Limb (tissue), 2 donors: ENCODE data around the gene ZSWIM7.

ENCODE experiments used
- DNase-seq, 2 donors: peaks; one replicate each; pipeline ENCODE4 v3.0.0-alpha.2; 2016; ENCODE audit errors: extremely low spot score in 2 of 2

ZSWIM7 gene

GRCh38 chr17:15931394-15931793, 68.1 kb downstream of the ZSWIM7 start:
- no peak for DNase-seq

DNA sequence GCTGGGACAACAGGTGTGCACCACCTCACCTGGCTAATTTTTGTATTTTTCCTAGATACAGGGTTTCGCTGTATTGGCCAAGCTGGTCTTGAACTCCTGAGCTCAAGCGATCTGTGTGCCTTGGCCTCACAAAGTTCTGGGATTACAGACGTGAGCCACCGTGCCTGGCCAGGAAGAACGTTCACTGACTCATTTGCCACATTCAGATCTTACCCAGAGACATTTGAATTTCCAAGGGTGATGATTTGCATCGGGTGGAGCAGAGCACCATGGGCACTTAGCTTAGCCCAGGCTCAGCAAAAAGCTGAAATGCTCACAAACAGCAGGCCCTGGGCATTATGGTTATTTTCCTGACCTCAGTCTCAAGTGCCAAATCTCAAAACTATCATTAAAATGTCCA, 69.1 kb downstream of the ZSWIM7 start:
- DNase-seq: no peak

DNA sequence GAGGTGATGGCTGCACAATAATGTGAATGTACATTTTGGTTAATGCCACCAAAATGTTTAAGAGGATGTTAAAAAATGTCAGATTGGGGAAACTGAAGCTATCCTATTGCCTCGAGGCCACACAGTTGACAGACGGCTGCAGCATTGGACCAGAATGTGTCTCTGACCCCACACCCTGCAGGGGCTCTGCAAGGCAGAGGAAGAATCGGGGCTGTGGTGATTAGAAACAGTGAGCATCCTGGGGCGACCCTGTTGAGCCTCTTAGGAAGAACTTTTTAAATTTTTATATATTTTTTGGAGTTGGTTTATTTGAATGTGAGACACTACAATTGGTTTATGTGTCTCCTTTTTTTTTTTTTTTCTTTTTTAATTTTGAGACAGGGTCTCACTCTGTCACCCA, 69.6 kb downstream of the ZSWIM7 start:
- DNase-seq: no peak

- DNase-seq: no peak
These were observed 71.2 kb downstream of the ZSWIM7 start for GRCh38 chr17:15928286-15928785.
